PFSK-1 (cell line): ENCODE results near the gene FAM136A. TPM values are rescaled to one million over a fixed set of nuclear protein-coding genes. Genes with fewer than 3 reads are reported as not detected.

Experiments used
- FOXP2 ChIP-seq: optimal IDR thresholded peaks from 2 replicates; pipeline ENCODE3; 2011; ENCODE audit warnings: borderline replicate concordance, control low read depth, inconsistent platforms; ENCODE audit not compliant: insufficient read depth; ENCODE audit errors: extremely low read length, extremely low read depth
- POLR2AphosphoS5 ChIP-seq: IDR thresholded peaks from 2 replicates; pipeline ENCODE4 v1.6.1; 2012; ENCODE audit warnings: low read depth, mild to moderate bottlenecking, control low read depth, low read length, moderate library complexity
- SIN3A ChIP-seq: IDR thresholded peaks from 2 replicates; pipeline ENCODE4 v1.6.1; 2012; ENCODE audit warnings: mild to moderate bottlenecking, low read length, moderate library complexity, borderline replicate concordance; ENCODE audit not compliant: insufficient read depth
- TAF1 ChIP-seq: IDR thresholded peaks from 2 replicates; pipeline ENCODE4 v1.6.1; 2012; ENCODE audit warnings: low read length, control low read depth, borderline replicate concordance; ENCODE audit not compliant: insufficient read depth
- polyA plus RNA-seq: library from polyadenylated mRNA; unstranded; fragments of >200 nt; gene quantifications from one replicate; pipeline ENCODE4 v1.2.1, GENCODE V29; 2012; ENCODE audit warnings: low read depth, missing spikeins; ENCODE audit not compliant: insufficient read length
- TF ChIP-seq, protein P1 (sequence below), 2 experiments: IDR thresholded peaks; 2 replicates each; pipeline versions ENCODE4 v1.6.1 to v1.8.0; 2011 to 2012; ENCODE audit warnings: low read depth in 2 of 2, low read length in 2 of 2, control low read depth in 1 of 2, inconsistent platforms in 1 of 2, mild to moderate bottlenecking in 1 of 2, moderate library complexity in 1 of 2; ENCODE audit not compliant: insufficient read depth in 1 of 2

The FAM136A gene
- 99.3 TPM for polyA plus RNA-seq

- no peak for TF ChIP-seq TAF1
- peak; percentile 44 for TF ChIP-seq FOXP2
- TF ChIP-seq POLR2AphosphoS5, result peak; percentile 59
- TF ChIP-seq, protein P1, sequence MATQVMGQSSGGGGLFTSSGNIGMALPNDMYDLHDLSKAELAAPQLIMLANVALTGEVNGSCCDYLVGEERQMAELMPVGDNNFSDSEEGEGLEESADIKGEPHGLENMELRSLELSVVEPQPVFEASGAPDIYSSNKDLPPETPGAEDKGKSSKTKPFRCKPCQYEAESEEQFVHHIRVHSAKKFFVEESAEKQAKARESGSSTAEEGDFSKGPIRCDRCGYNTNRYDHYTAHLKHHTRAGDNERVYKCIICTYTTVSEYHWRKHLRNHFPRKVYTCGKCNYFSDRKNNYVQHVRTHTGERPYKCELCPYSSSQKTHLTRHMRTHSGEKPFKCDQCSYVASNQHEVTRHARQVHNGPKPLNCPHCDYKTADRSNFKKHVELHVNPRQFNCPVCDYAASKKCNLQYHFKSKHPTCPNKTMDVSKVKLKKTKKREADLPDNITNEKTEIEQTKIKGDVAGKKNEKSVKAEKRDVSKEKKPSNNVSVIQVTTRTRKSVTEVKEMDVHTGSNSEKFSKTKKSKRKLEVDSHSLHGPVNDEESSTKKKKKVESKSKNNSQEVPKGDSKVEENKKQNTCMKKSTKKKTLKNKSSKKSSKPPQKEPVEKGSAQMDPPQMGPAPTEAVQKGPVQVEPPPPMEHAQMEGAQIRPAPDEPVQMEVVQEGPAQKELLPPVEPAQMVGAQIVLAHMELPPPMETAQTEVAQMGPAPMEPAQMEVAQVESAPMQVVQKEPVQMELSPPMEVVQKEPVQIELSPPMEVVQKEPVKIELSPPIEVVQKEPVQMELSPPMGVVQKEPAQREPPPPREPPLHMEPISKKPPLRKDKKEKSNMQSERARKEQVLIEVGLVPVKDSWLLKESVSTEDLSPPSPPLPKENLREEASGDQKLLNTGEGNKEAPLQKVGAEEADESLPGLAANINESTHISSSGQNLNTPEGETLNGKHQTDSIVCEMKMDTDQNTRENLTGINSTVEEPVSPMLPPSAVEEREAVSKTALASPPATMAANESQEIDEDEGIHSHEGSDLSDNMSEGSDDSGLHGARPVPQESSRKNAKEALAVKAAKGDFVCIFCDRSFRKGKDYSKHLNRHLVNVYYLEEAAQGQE (IDR thresholded peaks at IDR 0.05; ENCODE audit: insufficient read depth in 1 of 2, low read depth in 2 of 2, low read length in 2 of 2), result no peak
- TF ChIP-seq SIN3A, result no peak
Measured at GRCh38 chr2:70301344-70302194, at the start of gene FAM136A. FAM136A (minus strand) TSS chr2:70302067; CDS start chr2:70302011, 56 bp downstream.

DNA sequence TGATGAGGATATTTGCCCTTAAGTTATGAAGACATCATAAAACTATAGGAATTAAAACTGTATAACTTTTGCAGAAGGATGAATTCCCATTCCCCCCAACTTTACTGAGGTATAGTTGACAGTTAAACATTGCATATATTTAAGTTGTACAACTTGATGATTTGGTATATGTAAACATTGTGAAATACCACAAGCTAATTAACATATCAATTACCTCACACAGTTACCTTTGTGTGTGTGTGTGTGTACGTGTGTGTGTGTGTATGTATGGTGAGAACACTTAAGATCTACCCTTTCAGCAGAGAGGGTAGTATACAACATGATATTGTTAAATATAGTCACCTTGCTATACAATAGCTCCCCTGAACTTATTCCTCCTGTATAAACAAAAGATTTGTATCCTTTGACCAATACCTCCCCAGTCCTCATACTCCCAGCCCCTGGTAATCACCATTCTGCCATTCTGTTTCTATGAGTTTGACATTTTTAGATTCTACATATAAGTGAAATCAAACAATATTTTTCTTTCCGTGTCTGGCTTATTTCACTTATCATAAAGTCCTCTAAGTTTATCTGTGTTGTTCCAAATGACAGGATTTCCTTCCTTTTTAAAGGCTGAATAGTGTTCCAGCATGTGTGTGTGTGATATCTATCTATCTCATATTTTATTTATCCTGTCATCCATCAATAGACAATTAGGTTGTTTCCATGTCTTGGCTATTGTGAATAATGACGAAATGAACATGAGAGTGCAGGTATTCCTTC lies 48.2 kb upstream of the FAM136A start:
- TF ChIP-seq SIN3A, result no peak
- TF ChIP-seq TAF1, result no peak
- TF ChIP-seq, protein P1 (IDR thresholded peaks at IDR 0.05; ENCODE audit: insufficient read depth in 1 of 2, low read depth in 2 of 2, low read length in 2 of 2), result no peak
- TF ChIP-seq POLR2AphosphoS5, result no peak

GRCh38 chr2:70347831-70348230 lies 46.0 kb upstream of the FAM136A start:
- TF ChIP-seq, protein P1 (IDR thresholded peaks at IDR 0.05; ENCODE audit: insufficient read depth in 1 of 2, low read depth in 2 of 2, low read length in 2 of 2), result no peak
- TF ChIP-seq FOXP2 (no peak), POLR2AphosphoS5 (no peak), TAF1 (no peak)

DNA sequence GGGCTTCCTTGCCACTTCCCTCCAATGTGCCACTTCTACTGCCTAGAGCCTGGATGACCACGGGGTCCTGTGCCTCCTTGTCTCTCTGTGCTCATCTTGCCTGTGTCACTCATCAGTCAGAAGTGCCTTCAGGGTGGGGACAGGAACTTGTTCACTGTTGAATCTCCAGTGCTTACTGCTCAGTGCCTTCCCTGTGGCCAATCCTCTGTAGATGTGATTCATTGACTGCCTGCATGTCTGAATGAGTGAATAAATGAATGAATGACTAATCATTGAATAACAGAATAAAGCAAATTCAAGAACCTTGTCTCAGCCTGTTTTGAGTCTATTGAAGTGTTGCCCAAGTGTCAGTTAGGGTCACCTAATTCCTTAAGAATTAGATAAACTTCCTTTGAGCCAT lies 42.3 kb upstream of the FAM136A start:
- no peak for TF ChIP-seq TAF1
- TF ChIP-seq POLR2AphosphoS5, result no peak
- TF ChIP-seq, protein P1 (IDR thresholded peaks at IDR 0.05; ENCODE audit: insufficient read depth in 1 of 2, low read depth in 2 of 2, low read length in 2 of 2), result no peak
- TF ChIP-seq SIN3A, result no peak
- no peak for TF ChIP-seq FOXP2
